ENCODE measurements around the gene PACSIN2. TPM values are rescaled to one million over a fixed set of nuclear protein-coding genes. Genes with fewer than 3 reads are reported as not detected.
A peak's percentile ranks its signal among the peaks of the same experiment; 100 is the strongest.
"Not testable (repeated sequence)": the region's sequence is repeated elsewhere in the genome, so short reads cannot be mapped to it uniquely, and the experiment has no call there.

Gene PACSIN2
- total RNA-seq, 1 donor, result 59.5 TPM

GRCh38 chr22:42950281-42950680 is 64.7 kb downstream of the PACSIN2 start:
- no peak for DNase-seq (ENCODE audit: low read depth in 2 of 3, low spot score in 2 of 3)

GRCh38 chr22:42949159-42949558 is 65.8 kb downstream of the PACSIN2 start:
- DNase-seq (ENCODE audit: low read depth in 2 of 3, low spot score in 2 of 3), result no peak

GRCh38 chr22:42948294-42948693 is 66.7 kb downstream of the PACSIN2 start:
- no peak for DNase-seq (ENCODE audit: low read depth in 2 of 3, low spot score in 2 of 3)

- DNase-seq (ENCODE audit: low read depth in 2 of 3, low spot score in 2 of 3), result no peak
Observed at GRCh38 chr22:42947211-42947990, 67.5 kb downstream of the PACSIN2 start.

- DNase-seq (ENCODE audit: low read depth in 2 of 3, low spot score in 2 of 3), result no peak
Observed at GRCh38 chr22:42946546-42947198, 68.3 kb downstream of the PACSIN2 start.

GRCh38 chr22:42945736-42946135 is 69.2 kb downstream of the PACSIN2 start:
- no peak for DNase-seq (ENCODE audit: low read depth in 2 of 3, low spot score in 2 of 3)

GRCh38 chr22:42945027-42945426 is 69.9 kb downstream of the PACSIN2 start:
- DNase-seq (ENCODE audit: low read depth in 2 of 3, low spot score in 2 of 3), result no peak

- DNase-seq (ENCODE audit: low read depth in 2 of 3, low spot score in 2 of 3), result no peak
Observed at GRCh38 chr22:42944409-42944808, 70.5 kb downstream of the PACSIN2 start.

- DNase-seq (ENCODE audit: low read depth in 2 of 3, low spot score in 2 of 3), result no peak
Observed at GRCh38 chr22:42943981-42944380, 71.0 kb downstream of the PACSIN2 start.

GRCh38 chr22:42942351-42942750 is 72.6 kb downstream of the PACSIN2 start:
- DNase-seq (ENCODE audit: low read depth in 2 of 3, low spot score in 2 of 3), result no peak

GRCh38 chr22:42939941-42940653 is 74.9 kb downstream of the PACSIN2 start:
- no peak for DNase-seq (ENCODE audit: low read depth in 2 of 3, low spot score in 2 of 3)

- no peak for DNase-seq (ENCODE audit: low read depth in 2 of 3, low spot score in 2 of 3)
Observed at GRCh38 chr22:42939451-42939881, 75.5 kb downstream of the PACSIN2 start.

GRCh38 chr22:42938976-42939375 is 76.0 kb downstream of the PACSIN2 start:
- no peak for DNase-seq (ENCODE audit: low read depth in 2 of 3, low spot score in 2 of 3)

GRCh38 chr22:42938449-42938848 is 76.5 kb downstream of the PACSIN2 start:
- DNase-seq (ENCODE audit: low read depth in 2 of 3, low spot score in 2 of 3), result no peak

- peak in 2 of 3 donors; percentile 80 to 83 for DNase-seq (ENCODE audit: low read depth in 2 of 3, low spot score in 2 of 3)
Observed at GRCh38 chr22:42937164-42937843, 77.6 kb downstream of the PACSIN2 start.

GRCh38 chr22:42936680-42937079 is 78.3 kb downstream of the PACSIN2 start:
- not testable (repeated sequence) for DNase-seq (ENCODE audit: low read depth in 2 of 3, low spot score in 2 of 3)

GRCh38 chr22:42934338-42934737 is 80.6 kb downstream of the PACSIN2 start:
- DNase-seq (ENCODE audit: low read depth in 2 of 3, low spot score in 2 of 3), result no peak

- DNase-seq (ENCODE audit: low read depth in 2 of 3, low spot score in 2 of 3), result peak in 2 of 3 donors; percentile 63 to 79
Observed at GRCh38 chr22:42933485-42934091, 81.4 kb downstream of the PACSIN2 start.

- no peak for DNase-seq (ENCODE audit: low read depth in 2 of 3, low spot score in 2 of 3)
Observed at GRCh38 chr22:42932857-42933484, 82.0 kb downstream of the PACSIN2 start.

- no peak for DNase-seq (ENCODE audit: low read depth in 2 of 3, low spot score in 2 of 3)
Observed at GRCh38 chr22:42932197-42932519, 82.8 kb downstream of the PACSIN2 start.

Data from hematopoietic multipotent progenitor cell (in vitro differentiated cells).